Keratinocyte (primary cell): ENCODE results near the gene TNS3. TPM values are rescaled to one million over a fixed set of nuclear protein-coding genes. Genes with fewer than 3 reads are reported as not detected.

ENCODE experiments used
- DNase-seq: peaks from one replicate; pipeline ENCODE4 v3.0.0-alpha.2; 2011; ENCODE audit warnings: low read depth, missing footprints, low spot score
- FAIRE-seq: peaks from 2 replicates; lab custom pipeline; 2011; peaks lifted over from hg19 to GRCh38; lab: Jason Lieb, UNC
- H2AFZ ChIP-seq: 2 replicates; pipeline ENCODE4 v1.6.0; 2012; ENCODE audit warnings: low read length, control low read depth, inconsistent platforms; ENCODE audit not compliant: control insufficient read depth
- H3K27ac ChIP-seq: 2 replicates; pipeline ENCODE4 v1.5.1; 2011; ENCODE audit warnings: low read length; ENCODE audit not compliant: control insufficient read depth, insufficient read depth
- H3K27me3 ChIP-seq: 3 replicates; pipeline ENCODE4 v1.6.0; 2011; ENCODE audit warnings: low read length; ENCODE audit not compliant: control insufficient read depth, insufficient read depth; ENCODE audit errors: extremely low read depth
- H3K36me3 ChIP-seq, 2 experiments: 2 replicates in 1 of 2; 3 replicates in 1 of 2; pipeline ENCODE4 v1.5.1; 2011; ENCODE audit warnings: low read length in 2 of 2, mild to moderate bottlenecking in 1 of 2; ENCODE audit not compliant: control insufficient read depth in 2 of 2, insufficient read depth in 2 of 2; ENCODE audit errors: extremely low read depth in 1 of 2
- H3K4me1 ChIP-seq: 3 replicates; pipeline ENCODE4 v1.5.1; 2011; ENCODE audit warnings: low read length; ENCODE audit not compliant: control insufficient read depth, insufficient read depth; ENCODE audit errors: extremely low read depth
- H3K4me2 ChIP-seq: 3 replicates; pipeline ENCODE4 v1.6.0; 2011; ENCODE audit warnings: low read depth, low read length; ENCODE audit not compliant: control insufficient read depth, insufficient read depth; ENCODE audit errors: extremely low read depth
- H3K4me3 ChIP-seq, 3 experiments: fragments of 200-600 bp in 1 of 3; sonication (generic) in 1 of 3; 2 replicates in 2 of 3; 3 replicates in 1 of 3; pipeline ENCODE4 v1.5.1; 2011 to 2016; ENCODE audit warnings: low read length in 3 of 3, mild to moderate bottlenecking in 3 of 3, control low read depth in 2 of 3, inconsistent platforms in 1 of 3, low read depth in 1 of 3, mixed read lengths in 1 of 3, mixed run types in 1 of 3, moderate library complexity in 1 of 3; ENCODE audit not compliant: control insufficient read depth in 2 of 3, insufficient read depth in 2 of 3; ENCODE audit errors: extremely low read depth in 1 of 3
- H3K79me2 ChIP-seq: 2 replicates; pipeline ENCODE4 v1.6.0; 2012; ENCODE audit warnings: low read length; ENCODE audit not compliant: control insufficient read depth, insufficient read depth
- H3K9ac ChIP-seq: 3 replicates; pipeline ENCODE4 v1.6.0; 2011; ENCODE audit warnings: low read length; ENCODE audit not compliant: control insufficient read depth, insufficient read depth; ENCODE audit errors: extremely low read depth
- H3K9me1 ChIP-seq: 3 replicates; pipeline ENCODE4 v1.6.0; 2011; ENCODE audit warnings: low read length; ENCODE audit not compliant: control insufficient read depth, insufficient read depth; ENCODE audit errors: extremely low read depth
- H3K9me3 ChIP-seq: 2 replicates; pipeline ENCODE4 v1.5.1; 2012; ENCODE audit warnings: low read depth, low read length; ENCODE audit not compliant: control insufficient read depth
- H4K20me1 ChIP-seq: 3 replicates; pipeline ENCODE4 v1.6.0; 2011; ENCODE audit warnings: low read length; ENCODE audit not compliant: control insufficient read depth, insufficient read depth; ENCODE audit errors: extremely low read depth
- EZH2 ChIP-seq: IDR thresholded peaks from one replicate; pipeline ENCODE4 v1.6.1; 2012; ENCODE audit warnings: inconsistent platforms, mild to moderate bottlenecking, low read length, moderate library complexity
- dilution Hi-C: fragments of 300-500 bp; cut with MboI; formaldehyde crosslinking; loops from one replicate; pipeline ENCODE4 v1.7.0; 2020; ENCODE audit warnings: low sequenced_read_pairs; ENCODE audit not compliant: extremely low pct_ligation_motif_present
- polyA plus RNA-seq, 5 experiments: library from polyadenylated mRNA; depleted of rRNA in 3 of 5; stranded (reverse) in 3 of 5; stranded (forward) in 1 of 5; unstranded in 1 of 5; fragments of >200 nt; gene quantifications; 1 replicate in 1 of 5; 2 replicates in 3 of 5; 3 replicates in 1 of 5; pipeline versions ENCODE4 v1.2.1 to v1.2.3, GENCODE V29; 2011 to 2012; ENCODE audit warnings: missing spikeins in 2 of 5, low read depth in 1 of 5, low replicate concordance in 1 of 5
- TF ChIP-seq, protein P1 (sequence below), 3 experiments: IDR thresholded peaks in 1 of 3; conservative IDR thresholded peaks in 1 of 3; optimal IDR thresholded peaks in 1 of 3; 2 replicates in 2 of 3; 3 replicates in 1 of 3; pipeline versions ENCODE3 to v1.5.1; 2011; ENCODE audit warnings: low read length in 3 of 3, mild to moderate bottlenecking in 3 of 3, moderate library complexity in 2 of 3, control low read depth in 1 of 3, inconsistent platforms in 1 of 3; ENCODE audit not compliant: insufficient read depth in 2 of 3; ENCODE audit errors: extremely low read depth in 1 of 3

Gene TNS3
- polyA plus RNA-seq, 1 donor (not counting 4 experiments of a cell fraction or from before 2014, with no cell fraction given) = 3.9 TPM

DNA sequence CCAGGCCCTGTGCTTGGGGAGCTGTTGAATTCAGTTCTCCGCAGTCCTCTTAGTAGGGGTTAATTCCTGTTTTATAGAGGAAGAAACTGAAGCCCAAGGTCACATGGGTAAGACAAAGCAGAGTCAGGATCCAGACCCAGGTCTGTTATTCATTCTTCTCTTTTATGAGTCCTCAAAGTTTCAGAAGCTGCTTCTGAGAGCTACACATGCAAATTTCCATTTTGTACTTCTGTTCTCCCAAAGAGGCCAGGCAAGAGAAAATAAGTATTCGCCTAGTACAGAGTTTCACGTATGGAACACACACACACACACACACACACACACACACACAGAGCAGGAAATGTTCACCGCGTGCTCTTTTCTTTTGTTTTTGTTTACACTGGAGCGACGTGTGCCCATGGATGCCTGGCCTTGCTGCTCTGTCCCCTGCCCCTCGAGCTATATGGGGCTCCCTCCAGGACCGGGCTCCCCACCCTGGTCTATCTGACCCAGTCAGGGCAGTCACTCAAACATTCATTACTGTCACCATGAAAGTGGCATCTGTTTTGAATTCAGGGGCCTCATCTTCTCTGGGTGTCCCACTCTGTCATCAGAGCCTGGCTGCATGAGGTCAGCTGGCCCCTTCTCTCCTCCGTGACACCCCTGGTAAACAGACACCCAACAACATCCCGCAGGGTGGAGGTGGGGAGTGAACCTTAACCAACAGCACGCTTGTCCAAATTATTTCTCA, 84.4 kb downstream of the TNS3 start:
- Histone ChIP-seq H3K27ac (no peak overlapping the region), H3K36me3 (no peaks in the 10 kb centered on the region), H3K9ac (no peak overlapping the region), H3K4me1 (peaks cover 11% of the 10 kb centered on the region), H2AFZ (no peak overlapping the region), H4K20me1 (no peaks in the 10 kb centered on the region), H3K4me2 (no peak overlapping the region), H3K27me3 (no peaks in the 10 kb centered on the region), H3K4me3 (no peak overlapping the region), H3K9me1 (no peaks in the 10 kb centered on the region), H3K79me2 (no peaks in the 10 kb centered on the region), H3K9me3 (no peaks in the 10 kb centered on the region)
- DNase-seq (no peak), FAIRE-seq (no peak)
- no peak for TF ChIP-seq EZH2
- TF ChIP-seq, protein P1, sequence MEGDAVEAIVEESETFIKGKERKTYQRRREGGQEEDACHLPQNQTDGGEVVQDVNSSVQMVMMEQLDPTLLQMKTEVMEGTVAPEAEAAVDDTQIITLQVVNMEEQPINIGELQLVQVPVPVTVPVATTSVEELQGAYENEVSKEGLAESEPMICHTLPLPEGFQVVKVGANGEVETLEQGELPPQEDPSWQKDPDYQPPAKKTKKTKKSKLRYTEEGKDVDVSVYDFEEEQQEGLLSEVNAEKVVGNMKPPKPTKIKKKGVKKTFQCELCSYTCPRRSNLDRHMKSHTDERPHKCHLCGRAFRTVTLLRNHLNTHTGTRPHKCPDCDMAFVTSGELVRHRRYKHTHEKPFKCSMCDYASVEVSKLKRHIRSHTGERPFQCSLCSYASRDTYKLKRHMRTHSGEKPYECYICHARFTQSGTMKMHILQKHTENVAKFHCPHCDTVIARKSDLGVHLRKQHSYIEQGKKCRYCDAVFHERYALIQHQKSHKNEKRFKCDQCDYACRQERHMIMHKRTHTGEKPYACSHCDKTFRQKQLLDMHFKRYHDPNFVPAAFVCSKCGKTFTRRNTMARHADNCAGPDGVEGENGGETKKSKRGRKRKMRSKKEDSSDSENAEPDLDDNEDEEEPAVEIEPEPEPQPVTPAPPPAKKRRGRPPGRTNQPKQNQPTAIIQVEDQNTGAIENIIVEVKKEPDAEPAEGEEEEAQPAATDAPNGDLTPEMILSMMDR (optimal IDR thresholded peaks at IDR 0.05 in 1 of 3, IDR thresholded peaks at IDR 0.05 in 1 of 3, conservative IDR thresholded peaks at IDR 0.05 in 1 of 3; ENCODE audit: extremely low read depth in 1 of 3, insufficient read depth in 2 of 3, low read length in 3 of 3) = no peak
- dilution Hi-C loops = no loop called here

DNA sequence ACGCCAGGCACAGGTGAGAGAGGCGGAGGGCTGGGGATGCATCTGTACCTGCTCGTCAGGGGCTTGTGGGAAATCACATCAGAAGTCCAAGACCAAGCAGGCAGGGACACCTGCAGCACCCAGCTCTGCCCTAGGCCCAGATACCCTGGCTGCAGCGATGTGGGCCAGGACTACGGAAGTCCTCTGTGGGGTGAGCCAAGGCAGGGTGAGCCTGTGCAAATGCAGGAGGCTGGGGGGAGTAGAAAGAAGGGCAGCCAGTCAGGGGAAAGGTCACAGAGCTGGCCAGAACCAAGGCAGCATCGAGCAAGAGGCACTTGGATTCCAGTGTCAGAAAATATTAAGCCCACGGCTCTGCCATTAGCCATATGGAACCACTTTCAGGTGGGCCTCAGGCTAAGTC, 85.2 kb downstream of the TNS3 start:
- Histone ChIP-seq H2AFZ (no peak overlapping the region), H3K9me1 (no peaks in the 10 kb centered on the region), H3K79me2 (no peaks in the 10 kb centered on the region), H3K4me1 (peaks cover 11% of the 10 kb centered on the region), H3K9ac (no peak overlapping the region), H4K20me1 (no peaks in the 10 kb centered on the region), H3K36me3 (no peaks in the 10 kb centered on the region), H3K27me3 (no peaks in the 10 kb centered on the region), H3K4me2 (no peak overlapping the region), H3K9me3 (no peaks in the 10 kb centered on the region), H3K27ac (no peak overlapping the region), H3K4me3 (no peak overlapping the region)
- no peak for FAIRE-seq
- dilution Hi-C loops = no loop called here
- no peak for DNase-seq
- TF ChIP-seq, protein P1 (optimal IDR thresholded peaks at IDR 0.05 in 1 of 3, IDR thresholded peaks at IDR 0.05 in 1 of 3, conservative IDR thresholded peaks at IDR 0.05 in 1 of 3; ENCODE audit: extremely low read depth in 1 of 3, insufficient read depth in 2 of 3, low read length in 3 of 3) = no peak
- TF ChIP-seq EZH2 = no peak
